Upper lobe of left lung (tissue), 6 donors: ENCODE results near the gene ABR. TPM values are rescaled to one million over a fixed set of nuclear protein-coding genes. Genes with fewer than 3 reads are reported as not detected.
A peak's percentile ranks its signal among the peaks of the same experiment; 100 is the strongest.

ENCODE experiments used
- ATAC-seq, 2 donors: fragments of 200-7000 bp; cut with Tn5 transposase; one replicate each; pipeline ENCODE4 v1.9.1; 2022; ENCODE audit warnings: mild to moderate bottlenecking in 2 of 2, moderate library complexity in 2 of 2; ENCODE audit not compliant: low FRiP score in 2 of 2
- DNase-seq, 2 donors: peaks; one replicate each; pipeline ENCODE4 v3.0.0-alpha.2; 2019 to 2020
- H3K27ac ChIP-seq, 4 donors: fragments of 200-600 bp; sonication (generic); one replicate each; pipeline ENCODE4 v1.5.1; 2016 to 2019
- H3K27me3 ChIP-seq, 4 donors: fragments of 200-600 bp; sonication (generic); one replicate each; pipeline ENCODE4 v1.5.1; 2017 to 2019
- H3K36me3 ChIP-seq, 4 donors: fragments of 200-600 bp; sonication (generic); one replicate each; pipeline ENCODE4 v1.5.1; 2016 to 2019
- H3K4me1 ChIP-seq, 4 donors: fragments of 200-600 bp; sonication (generic); one replicate each; pipeline ENCODE4 v1.5.1; 2018 to 2019
- H3K4me3 ChIP-seq, 4 donors: fragments of 200-600 bp; sonication (generic); one replicate each; pipeline ENCODE4 v1.5.1; 2017 to 2019; ENCODE audit warnings: mild to moderate bottlenecking in 2 of 4, moderate library complexity in 1 of 4
- H3K9me3 ChIP-seq, 4 donors: fragments of 200-600 bp; sonication (generic); one replicate each; pipeline ENCODE4 v1.5.1; 2018 to 2019
- CTCF ChIP-seq, 6 experiments: fragments of 450-650 bp in 4 of 6; fragments of 200-600 bp in 2 of 6; sonication (generic) in 2 of 6; IDR thresholded peaks; one replicate each; pipeline ENCODE4 v1.5.1; 2016 to 2019; ENCODE audit warnings: antibody characterized with exemption in 6 of 6
- EP300 ChIP-seq, 4 donors: sonication (generic); formaldehyde crosslinking; IDR thresholded peaks; one replicate each; pipeline ENCODE4 v1.5.1; 2017; ENCODE audit warnings: antibody characterized with exemption in 4 of 4, control low read depth in 2 of 4
- POLR2A ChIP-seq, 4 donors: fragments of 450-650 bp; IDR thresholded peaks; one replicate each; pipeline ENCODE4 v1.5.1; 2016 to 2017; ENCODE audit warnings: antibody characterized with exemption in 4 of 4, mild to moderate bottlenecking in 2 of 4
- POLR2AphosphoS5 ChIP-seq, 2 donors: sonication (generic); formaldehyde crosslinking; IDR thresholded peaks; one replicate each; pipeline ENCODE4 v1.5.1; 2017; ENCODE audit warnings: antibody characterized with exemption in 2 of 2
- WGBS, 2 donors: methylation state at CpG; one replicate each; pipeline ENCODE4 v1.1.5; 2017 to 2018; 5-methylcytosine and 5-hydroxymethylcytosine counted together
- total RNA-seq, 6 donors: library from RNA; depleted of rRNA in 4 of 6; stranded (reverse); fragments of >200 nt in 4 of 6; gene quantifications; one replicate each; pipeline versions ENCODE4 v1.1.0 to v1.2.1, GENCODE V29; 2016 to 2021
- donor health status: DM: no; HTN: no; CAD: no; lungs with moderate emphysema.
- donor health status: DM: no; HTN: yes; CAD: no; lungs with severe emphysema.

ABR gene
- total RNA-seq, 6 donors from 2014 or later = 117 to 645 (median 206) TPM

GRCh38 chr17:1112875-1113274, 66.9 kb downstream of the ABR start:
- TF ChIP-seq EP300 (IDR thresholded peaks at IDR 0.05) (no peak), POLR2AphosphoS5 (IDR thresholded peaks at IDR 0.05) (no peak), CTCF (IDR thresholded peaks at IDR 0.05) (no peak), POLR2A (IDR thresholded peaks at IDR 0.05) (no peak)
- Histone ChIP-seq H3K27ac (no peak overlapping the region), H3K9me3 (no peaks in the 10 kb centered on the region), H3K36me3 (no peaks in the 10 kb centered on the region), H3K27me3 (no peaks in the 10 kb centered on the region), H3K4me3 (no peak overlapping the region), H3K4me1 (peaks cover 54 to 65% (median 57%) of the 10 kb centered on the region in 4 donors)
- ATAC-seq (no peak), DNase-seq (no peak)
- 87% methylated on average over 10 of the region's 10 CpGs for WGBS, 2 donors

- Histone ChIP-seq H3K9me3 (no peaks in the 10 kb centered on the region), H3K4me3 (no peak overlapping the region), H3K27me3 (no peaks in the 10 kb centered on the region), H3K27ac (peak overlapping the region; percentile 91 to 98 (median 95)), H3K36me3 (no peaks in the 10 kb centered on the region), H3K4me1 (peaks cover 64 to 75% (median 65%) of the 10 kb centered on the region in 4 donors)
- 77% methylated on average over 22 of the region's 22 CpGs for WGBS, 2 donors
- ATAC-seq (peak in 1 of 2 donors; percentile 1), DNase-seq (peak; percentile 55 to 88)
- no peak for TF ChIP-seq EP300 (IDR thresholded peaks at IDR 0.05)
- no peak for TF ChIP-seq POLR2AphosphoS5 (IDR thresholded peaks at IDR 0.05)
- no peak for TF ChIP-seq POLR2A (IDR thresholded peaks at IDR 0.05)
- no peak for TF ChIP-seq CTCF (IDR thresholded peaks at IDR 0.05)
These were observed 68.0 kb downstream of the ABR start for GRCh38 chr17:1111599-1112443.

- WGBS, 2 donors = 26 to 38% methylated on average over 13 to 19 of the region's 19 CpGs
- Histone ChIP-seq H3K27ac (peak overlapping the region; percentile 91 to 98 (median 95)), H3K36me3 (no peaks in the 10 kb centered on the region), H3K4me1 (peaks cover 63 to 80% (median 66%) of the 10 kb centered on the region in 4 donors), H3K4me3 (no peak overlapping the region), H3K9me3 (no peaks in the 10 kb centered on the region), H3K27me3 (no peaks in the 10 kb centered on the region)
- TF ChIP-seq POLR2A (IDR thresholded peaks at IDR 0.05) (peak in 2 of 4 donors; percentile 1 to 22), CTCF (IDR thresholded peaks at IDR 0.05) (peak in 1 of 6 experiments; percentile 19), EP300 (IDR thresholded peaks at IDR 0.05) (peak in 1 of 4 donors; percentile 73), POLR2AphosphoS5 (IDR thresholded peaks at IDR 0.05) (peak; percentile 28 to 47)
- ATAC-seq (peak; percentile 58 to 79), DNase-seq (peak in 1 of 2 donors; percentile 94)
These were observed 68.8 kb downstream of the ABR start for GRCh38 chr17:1110862-1111598.

- H3K27ac ChIP-seq = peak overlapping the region; percentile 91 to 98 (median 95)
- no peak for TF ChIP-seq POLR2A (IDR thresholded peaks at IDR 0.05)
- TF ChIP-seq EP300 (IDR thresholded peaks at IDR 0.05) = no peak
- no peak for TF ChIP-seq CTCF (IDR thresholded peaks at IDR 0.05)
- TF ChIP-seq POLR2AphosphoS5 (IDR thresholded peaks at IDR 0.05) = no peak
- DNase-seq (no peak), ATAC-seq (no peak)
- H3K9me3 ChIP-seq = no peaks in the 10 kb centered on the region
- no peak overlapping the region for H3K4me3 ChIP-seq
- H3K27me3 ChIP-seq = no peaks in the 10 kb centered on the region
- WGBS, 2 donors = 48 to 69% methylated on average over 2 to 3 of the region's 3 CpGs
- no peaks in the 10 kb centered on the region for H3K36me3 ChIP-seq
- peaks cover 58 to 80% (median 66%) of the 10 kb centered on the region in 4 donors for H3K4me1 ChIP-seq
These were observed 69.3 kb downstream of the ABR start for GRCh38 chr17:1110541-1110861.
